ENCODE results near the gene TRMO.

The TRMO gene

GRCh38 chr9:97903177-97903576, 19.1 kb downstream of the TRMO start:
- no peak for DNase-seq

- DNase-seq = peak; percentile 50
These were observed 21.3 kb downstream of the TRMO start for GRCh38 chr9:97900738-97901565.

- peak; percentile 25 for DNase-seq
These were observed 22.1 kb downstream of the TRMO start for GRCh38 chr9:97900103-97900737.

GRCh38 chr9:97895695-97896332, 26.5 kb downstream of the TRMO start:
- DNase-seq = peak; percentile 8

- peak; percentile 22 for DNase-seq
These were observed 27.1 kb downstream of the TRMO start for GRCh38 chr9:97895211-97895610.

GRCh38 chr9:97892421-97892820, 29.9 kb downstream of the TRMO start:
- no peak for DNase-seq

- no peak for DNase-seq
These were observed 30.6 kb downstream of the TRMO start for GRCh38 chr9:97891736-97892135.

- DNase-seq = no peak
These were observed 32.1 kb downstream of the TRMO start for GRCh38 chr9:97889941-97890887.

- DNase-seq = no peak
These were observed 42.0 kb downstream of the TRMO start for GRCh38 chr9:97880336-97880735.

GRCh38 chr9:97876061-97876460, 46.2 kb downstream of the TRMO start:
- no peak for DNase-seq

- no peak for DNase-seq
These were observed 47.2 kb downstream of the TRMO start for GRCh38 chr9:97875111-97875510.

- no peak for DNase-seq
These were observed 47.7 kb downstream of the TRMO start for GRCh38 chr9:97874624-97875023.

GRCh38 chr9:97873882-97874281, 48.4 kb downstream of the TRMO start:
- no peak for DNase-seq

- no peak for DNase-seq
These were observed 48.9 kb downstream of the TRMO start for GRCh38 chr9:97873425-97873824.

- DNase-seq = no peak
These were observed 53.4 kb downstream of the TRMO start for GRCh38 chr9:97868859-97869258.

- no peak for DNase-seq
These were observed 55.5 kb downstream of the TRMO start for GRCh38 chr9:97866848-97867247.

- DNase-seq = no peak
These were observed 56.0 kb downstream of the TRMO start for GRCh38 chr9:97866300-97866699.

GRCh38 chr9:97864396-97864795, 57.9 kb downstream of the TRMO start:
- no peak for DNase-seq

GRCh38 chr9:97863314-97863713, 59.0 kb downstream of the TRMO start:
- DNase-seq = no peak

- DNase-seq = no peak
These were observed 61.2 kb downstream of the TRMO start for GRCh38 chr9:97861148-97861475.

GRCh38 chr9:97860451-97861147, 61.7 kb downstream of the TRMO start:
- no peak for DNase-seq

GRCh38 chr9:97859346-97859745, 63.0 kb downstream of the TRMO start:
- DNase-seq = no peak

Measured in fibroblast of skin of scalp (primary cell).